ENCODE measurements around the gene CCSAP.

- no peak for TF ChIP-seq CTCF (IDR thresholded peaks at IDR 0.05; ENCODE audit: poor library complexity)
- no peak for TF ChIP-seq EZH2 (IDR thresholded peaks at IDR 0.05; ENCODE audit: borderline replicate concordance)
These were observed 3.8 kb downstream of the CCSAP start for GRCh38 chr1:229339086-229339485.
